Rectal smooth muscle tissue (tissue), 1 donor: ENCODE results near the gene HORMAD2.
"Not testable (repeated sequence)": the region's sequence is repeated elsewhere in the genome, so short reads cannot be mapped to it uniquely, and the experiment has no call there.

Experiments used
- H3K27ac ChIP-seq: one replicate; pipeline ENCODE4 v1.7.0; 2013; ENCODE audit warnings: low read depth, low read length, inconsistent platforms
- H3K27me3 ChIP-seq: one replicate; pipeline ENCODE4 v1.7.0; 2013; ENCODE audit warnings: low read length; ENCODE audit not compliant: control insufficient read depth, insufficient read depth
- H3K36me3 ChIP-seq: one replicate; pipeline ENCODE4 v1.7.0; 2013; ENCODE audit warnings: low read length; ENCODE audit not compliant: control insufficient read depth, insufficient read depth
- H3K4me1 ChIP-seq: one replicate; pipeline ENCODE4 v1.7.0; 2013; ENCODE audit warnings: low read length; ENCODE audit not compliant: control insufficient read depth, insufficient read depth
- H3K4me3 ChIP-seq: one replicate; pipeline ENCODE4 v1.7.0; 2013; ENCODE audit warnings: low read length
- H3K9ac ChIP-seq: one replicate; pipeline ENCODE4 v1.7.0; 2013; ENCODE audit warnings: low read length

HORMAD2 gene

DNA sequence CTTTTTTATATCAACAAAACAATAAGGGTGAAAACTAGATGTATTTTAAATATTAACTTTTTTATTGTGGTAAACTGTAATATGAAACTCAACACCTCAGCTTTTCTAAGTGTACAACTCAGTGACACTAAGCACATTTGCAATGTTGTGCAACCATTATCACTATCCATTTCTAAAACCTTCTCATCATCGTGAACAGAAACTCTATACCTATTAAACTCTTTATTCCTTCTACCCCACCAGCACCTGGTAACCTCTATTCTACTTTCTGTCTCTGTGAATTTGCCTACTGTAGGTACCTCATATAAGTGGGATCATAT lies 9.4 kb downstream of the HORMAD2 start:
- Histone ChIP-seq H3K4me3 (no peak overlapping the region), H3K36me3 (no peaks in the 10 kb centered on the region), H3K27ac (no peak overlapping the region), H3K9ac (no peak overlapping the region), H3K4me1 (no peaks in the 10 kb centered on the region), H3K27me3 (no peaks in the 10 kb centered on the region)

DNA sequence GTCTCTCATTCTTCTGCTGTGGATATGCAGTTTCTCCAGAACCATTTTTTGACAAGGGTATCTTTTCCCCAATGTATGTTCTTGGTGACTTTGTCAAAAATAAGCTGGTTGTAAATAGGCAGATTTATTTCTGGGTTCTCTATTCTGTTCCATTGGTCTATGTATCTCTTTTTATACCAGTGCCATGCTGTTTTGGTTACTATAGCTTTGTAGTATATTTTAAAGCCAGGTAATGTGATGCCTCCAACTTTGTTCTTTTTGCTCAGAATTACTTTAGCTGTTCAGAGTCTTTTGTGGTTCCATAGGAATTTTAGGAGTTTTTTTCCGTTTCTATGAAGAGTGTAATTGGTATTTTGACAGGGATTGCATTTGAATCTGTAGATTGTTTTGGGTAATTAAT lies 12.4 kb downstream of the HORMAD2 start:
- Histone ChIP-seq H3K27ac (no peak overlapping the region), H3K27me3 (no peaks in the 10 kb centered on the region), H3K36me3 (no peaks in the 10 kb centered on the region), H3K4me1 (no peaks in the 10 kb centered on the region), H3K9ac (no peak overlapping the region), H3K4me3 (no peak overlapping the region)

DNA sequence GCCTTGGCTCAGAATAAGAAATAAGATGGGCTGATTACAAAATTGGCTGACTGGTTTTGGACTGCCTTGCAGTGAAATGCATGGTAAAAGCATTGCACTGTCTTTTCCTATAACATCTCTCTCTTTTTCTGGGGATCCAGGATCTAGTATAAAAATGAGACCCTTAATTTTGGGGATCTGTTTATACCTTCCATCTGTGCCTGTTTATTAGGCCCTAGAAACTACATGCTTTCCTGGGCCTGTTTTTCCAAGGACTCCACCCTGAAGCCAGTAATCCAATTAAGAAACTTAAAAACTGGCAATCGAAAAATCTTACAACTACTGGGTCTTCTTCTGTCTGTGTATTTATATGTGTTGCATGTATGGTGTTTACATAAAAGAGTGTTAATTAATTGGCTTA lies 14.5 kb downstream of the HORMAD2 start:
- Histone ChIP-seq H3K9ac (no peak overlapping the region), H3K27me3 (no peaks in the 10 kb centered on the region), H3K36me3 (no peaks in the 10 kb centered on the region), H3K27ac (no peak overlapping the region), H3K4me1 (no peaks in the 10 kb centered on the region), H3K4me3 (no peak overlapping the region)

DNA sequence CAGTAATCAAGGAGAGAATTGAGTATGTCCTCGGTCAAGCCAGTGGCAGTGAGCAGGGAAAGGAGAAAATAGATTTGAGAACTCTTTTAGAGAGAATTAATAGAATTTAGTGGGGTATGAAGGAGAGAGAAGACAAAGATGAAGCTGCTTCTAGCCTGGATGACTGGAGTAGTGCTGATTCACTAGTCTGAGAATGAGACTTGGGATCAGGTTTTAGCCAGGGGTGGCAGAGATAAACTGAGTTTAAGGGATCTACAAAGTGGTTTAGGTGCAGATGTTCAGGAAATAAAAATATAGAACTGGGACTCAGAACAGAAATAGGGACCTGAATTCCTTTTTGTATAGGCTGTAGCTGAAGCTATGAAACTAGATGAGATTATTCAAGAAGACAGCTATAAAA lies 17.6 kb downstream of the HORMAD2 start:
- Histone ChIP-seq H3K4me1 (no peaks in the 10 kb centered on the region), H3K4me3 (no peak overlapping the region), H3K27ac (no peak overlapping the region), H3K27me3 (no peaks in the 10 kb centered on the region), H3K36me3 (no peaks in the 10 kb centered on the region), H3K9ac (no peak overlapping the region)

DNA sequence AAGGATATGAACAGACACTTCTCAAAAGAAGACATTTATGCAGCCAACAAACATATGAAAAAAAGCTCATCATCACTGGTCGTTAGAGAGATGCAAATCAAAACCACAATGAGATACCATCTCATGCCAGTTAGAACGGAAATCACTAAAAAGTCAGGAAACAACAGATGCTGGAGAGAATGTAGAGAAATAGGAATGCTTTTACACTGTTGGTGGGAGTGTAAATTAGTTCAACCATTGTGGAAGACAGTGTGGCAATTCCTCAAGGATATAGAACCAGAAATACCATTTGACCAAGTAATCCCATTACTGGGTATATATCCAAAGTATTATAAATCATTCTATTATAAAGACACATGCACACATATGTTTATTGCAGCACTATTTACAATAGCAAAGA lies 20.5 kb downstream of the HORMAD2 start:
- H3K27ac ChIP-seq, H3K36me3 ChIP-seq, H3K4me3 ChIP-seq, H3K9ac ChIP-seq, H3K4me1 ChIP-seq, H3K27me3 ChIP-seq: not testable (repeated sequence)

DNA sequence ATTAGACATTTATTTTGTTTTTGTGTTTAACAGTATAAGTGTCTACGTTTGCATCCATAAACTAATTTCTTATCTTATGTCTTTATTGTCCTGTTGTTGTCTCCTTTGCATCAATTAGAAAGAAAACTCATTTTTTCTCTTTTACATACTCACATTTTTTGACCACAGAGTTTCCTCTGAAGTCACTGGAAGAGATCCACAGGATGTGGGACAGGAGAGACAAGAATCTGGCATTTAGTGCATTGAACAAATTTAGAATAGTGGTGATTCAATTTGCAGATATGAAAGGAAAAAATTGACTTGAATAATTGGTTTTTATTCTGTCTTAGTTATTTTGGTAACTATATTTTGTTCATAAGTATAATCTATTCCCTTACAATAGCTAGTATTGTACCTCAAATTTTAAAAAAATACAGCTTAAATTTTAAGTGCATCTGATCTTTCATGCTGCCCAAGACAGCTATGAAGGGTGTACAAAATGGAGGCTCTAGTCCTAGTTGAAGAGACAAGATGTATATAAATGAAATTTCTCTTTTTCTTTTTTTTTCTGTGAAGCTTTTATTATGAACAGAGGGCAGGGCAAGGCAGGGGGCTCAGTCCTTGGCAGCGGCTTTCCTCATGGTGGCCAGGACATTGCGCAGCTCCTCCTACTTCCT lies 24.4 kb downstream of the HORMAD2 start:
- Histone ChIP-seq H3K4me1 (no peaks in the 10 kb centered on the region), H3K9ac (no peak overlapping the region), H3K27me3 (no peaks in the 10 kb centered on the region), H3K27ac (no peak overlapping the region), H3K36me3 (no peaks in the 10 kb centered on the region), H3K4me3 (no peak overlapping the region)

DNA sequence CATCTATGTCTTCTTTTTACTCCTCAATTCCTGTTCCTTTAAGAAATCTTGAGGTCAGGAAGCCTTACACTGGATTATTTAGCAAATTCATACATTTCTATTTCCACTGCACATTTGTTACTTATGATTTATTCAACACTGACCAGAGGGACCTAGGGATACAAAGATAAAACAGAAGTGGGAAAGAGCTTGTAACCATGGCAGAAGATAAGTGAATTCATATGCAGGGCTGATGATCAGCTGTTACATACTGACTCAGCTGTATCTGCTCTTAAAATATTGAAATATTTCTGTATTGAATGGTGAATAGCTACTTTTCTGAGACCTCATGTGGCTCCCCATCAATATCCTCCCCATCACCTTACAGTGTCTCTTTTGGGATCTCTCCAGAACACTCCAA lies 25.2 kb downstream of the HORMAD2 start:
- Histone ChIP-seq H3K27me3 (no peaks in the 10 kb centered on the region), H3K36me3 (no peaks in the 10 kb centered on the region), H3K4me3 (no peak overlapping the region), H3K4me1 (no peaks in the 10 kb centered on the region), H3K9ac (no peak overlapping the region), H3K27ac (no peak overlapping the region)

DNA sequence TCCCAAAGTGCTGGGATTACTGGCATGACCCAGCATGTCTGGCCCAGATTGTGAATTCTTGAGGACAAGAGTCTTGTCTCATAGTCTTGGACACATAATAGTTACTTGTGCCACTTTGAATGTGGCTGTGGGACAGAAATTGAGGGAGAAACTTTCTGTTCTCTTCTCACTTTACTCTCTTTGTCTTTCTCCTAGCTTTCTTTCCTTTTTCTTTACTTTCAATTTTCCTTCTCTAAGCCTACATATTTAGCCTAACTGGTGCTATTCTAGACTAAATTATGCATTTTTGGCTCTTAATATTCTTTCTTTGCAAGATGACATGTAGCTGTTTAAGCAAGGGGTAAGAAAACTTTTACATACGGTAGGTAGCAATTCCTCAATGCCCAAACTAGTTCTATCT lies 33.2 kb downstream of the HORMAD2 start:
- Histone ChIP-seq H3K4me3 (no peak overlapping the region), H3K27ac (no peak overlapping the region), H3K27me3 (no peaks in the 10 kb centered on the region), H3K36me3 (no peaks in the 10 kb centered on the region), H3K9ac (no peak overlapping the region), H3K4me1 (no peaks in the 10 kb centered on the region)

DNA sequence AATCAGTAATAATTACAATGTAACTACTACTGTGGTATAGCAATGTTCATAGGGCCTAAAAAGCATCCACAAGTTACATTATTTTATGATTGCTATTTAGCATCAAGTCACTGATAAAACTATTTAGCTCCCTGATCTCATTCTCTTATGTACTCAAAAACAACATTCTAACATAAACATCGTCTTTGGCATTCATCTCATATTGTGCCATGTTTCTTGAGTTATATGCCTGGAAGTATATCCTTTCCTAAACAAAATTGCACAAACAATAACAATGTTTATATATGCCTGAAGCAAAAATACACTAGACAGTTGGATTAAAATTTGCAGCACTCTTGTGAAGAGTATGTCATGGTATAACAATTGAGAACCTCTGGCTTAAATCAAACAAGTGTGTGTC lies 34.1 kb downstream of the HORMAD2 start:
- H3K9ac ChIP-seq: no peak overlapping the region
- H3K27me3 ChIP-seq: no peaks in the 10 kb centered on the region
- H3K27ac ChIP-seq: no peak overlapping the region
- no peaks in the 10 kb centered on the region for H3K4me1 ChIP-seq
- H3K36me3 ChIP-seq: no peaks in the 10 kb centered on the region
- no peak overlapping the region for H3K4me3 ChIP-seq

DNA sequence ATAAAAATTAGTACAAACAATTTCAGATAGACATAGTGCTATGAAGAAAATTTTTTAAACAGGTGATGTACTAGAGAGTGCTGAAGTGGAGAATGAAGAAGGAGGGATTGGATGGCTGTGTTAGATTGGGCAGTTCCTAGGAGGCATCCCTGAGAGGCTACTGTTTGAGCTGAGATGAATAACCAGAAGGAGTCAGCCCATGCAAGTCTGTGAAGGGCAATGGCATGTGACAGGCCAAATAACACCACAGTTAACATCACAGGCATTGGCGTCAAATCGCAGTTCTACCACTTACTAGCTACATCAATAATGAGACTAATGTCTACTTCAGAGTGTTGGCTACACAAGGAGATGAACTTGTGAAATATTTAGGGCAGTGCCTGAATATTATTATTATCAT lies 35.4 kb downstream of the HORMAD2 start:
- Histone ChIP-seq H3K4me1 (no peaks in the 10 kb centered on the region), H3K9ac (no peak overlapping the region), H3K36me3 (no peaks in the 10 kb centered on the region), H3K4me3 (no peak overlapping the region), H3K27me3 (no peaks in the 10 kb centered on the region), H3K27ac (no peak overlapping the region)

DNA sequence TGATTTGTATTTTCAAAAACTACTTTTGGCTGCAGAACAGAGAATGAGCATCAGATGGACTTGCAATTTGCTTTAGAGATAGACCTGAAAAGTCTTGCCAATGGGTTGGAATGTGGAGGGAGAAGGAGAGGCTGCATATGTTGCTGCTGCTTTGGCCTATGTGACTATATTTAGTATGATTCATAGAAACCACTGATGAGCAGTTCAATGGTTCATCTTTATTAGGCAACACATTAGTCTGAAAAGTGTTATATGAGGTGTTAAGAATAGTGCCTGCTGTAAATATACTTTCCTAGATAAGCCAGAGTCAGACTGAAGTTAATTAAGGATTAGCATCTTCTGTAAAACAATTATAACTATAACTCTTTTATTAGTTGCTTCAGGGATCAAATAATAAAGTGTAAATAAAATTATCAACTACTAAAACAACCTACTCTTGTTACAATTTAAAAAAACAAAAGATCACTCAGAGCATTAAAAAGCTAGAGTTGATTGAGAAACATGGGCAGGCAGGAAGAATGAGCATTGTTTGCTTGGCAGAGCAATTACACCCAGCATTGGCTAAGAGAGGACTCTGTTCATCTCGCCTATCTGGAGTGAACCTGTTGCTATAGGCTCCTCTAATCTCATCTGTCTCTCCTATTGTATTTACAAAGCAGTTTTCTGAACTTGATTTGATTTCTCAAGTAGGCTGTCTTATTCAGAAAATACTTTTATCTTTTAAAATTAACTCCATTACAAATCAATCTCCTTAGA lies 36.3 kb downstream of the HORMAD2 start:
- no peaks in the 10 kb centered on the region for H3K36me3 ChIP-seq
- no peak overlapping the region for H3K9ac ChIP-seq
- H3K27ac ChIP-seq: no peak overlapping the region
- H3K4me1 ChIP-seq: no peaks in the 10 kb centered on the region
- no peaks in the 10 kb centered on the region for H3K27me3 ChIP-seq
- H3K4me3 ChIP-seq: no peak overlapping the region

DNA sequence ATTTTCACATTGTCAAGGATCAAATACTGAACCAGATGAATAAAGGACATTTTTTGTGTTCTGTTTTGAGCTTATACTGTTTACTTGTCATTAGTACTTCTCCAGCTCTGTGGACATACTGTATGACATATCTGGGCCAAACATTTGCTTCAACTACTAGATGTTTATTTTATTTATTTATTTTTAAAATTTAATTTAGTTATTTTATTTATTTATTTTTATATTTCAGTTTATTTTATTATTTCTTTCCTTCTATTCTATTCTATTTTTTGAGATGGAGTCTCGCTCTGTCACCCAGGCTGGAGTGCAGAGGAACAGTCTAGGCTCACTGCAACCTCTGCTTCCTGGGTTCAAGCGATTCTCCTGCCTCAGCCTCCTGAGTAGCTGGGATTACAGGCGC lies 37.0 kb downstream of the HORMAD2 start:
- Histone ChIP-seq H3K27ac (no peak overlapping the region), H3K4me1 (no peaks in the 10 kb centered on the region), H3K36me3 (no peaks in the 10 kb centered on the region), H3K4me3 (no peak overlapping the region), H3K27me3 (no peaks in the 10 kb centered on the region), H3K9ac (no peak overlapping the region)

DNA sequence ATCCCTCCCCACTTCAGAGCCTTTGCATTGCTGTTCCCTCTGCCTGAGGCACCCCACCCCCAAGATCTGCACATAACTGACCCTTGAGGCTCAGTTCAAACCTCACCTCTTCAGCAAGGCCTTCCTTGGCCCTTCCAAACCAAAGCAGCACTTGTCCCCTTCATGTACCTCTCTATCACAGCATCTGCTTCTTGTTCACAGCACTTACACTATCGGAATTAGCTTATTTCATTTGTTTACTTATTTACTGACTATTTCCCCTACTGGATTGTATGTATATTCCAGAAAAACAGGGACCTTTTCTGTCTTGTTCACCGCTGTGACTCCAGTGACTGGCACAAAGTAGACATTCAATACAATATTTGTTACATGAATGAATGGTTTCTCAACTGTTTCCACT lies 38.0 kb downstream of the HORMAD2 start:
- Histone ChIP-seq H3K36me3 (no peaks in the 10 kb centered on the region), H3K4me1 (no peaks in the 10 kb centered on the region), H3K9ac (no peak overlapping the region), H3K4me3 (no peak overlapping the region), H3K27me3 (no peaks in the 10 kb centered on the region), H3K27ac (no peak overlapping the region)
